Measurements from ENCODE around the gene KANTR.

Gene KANTR

DNA sequence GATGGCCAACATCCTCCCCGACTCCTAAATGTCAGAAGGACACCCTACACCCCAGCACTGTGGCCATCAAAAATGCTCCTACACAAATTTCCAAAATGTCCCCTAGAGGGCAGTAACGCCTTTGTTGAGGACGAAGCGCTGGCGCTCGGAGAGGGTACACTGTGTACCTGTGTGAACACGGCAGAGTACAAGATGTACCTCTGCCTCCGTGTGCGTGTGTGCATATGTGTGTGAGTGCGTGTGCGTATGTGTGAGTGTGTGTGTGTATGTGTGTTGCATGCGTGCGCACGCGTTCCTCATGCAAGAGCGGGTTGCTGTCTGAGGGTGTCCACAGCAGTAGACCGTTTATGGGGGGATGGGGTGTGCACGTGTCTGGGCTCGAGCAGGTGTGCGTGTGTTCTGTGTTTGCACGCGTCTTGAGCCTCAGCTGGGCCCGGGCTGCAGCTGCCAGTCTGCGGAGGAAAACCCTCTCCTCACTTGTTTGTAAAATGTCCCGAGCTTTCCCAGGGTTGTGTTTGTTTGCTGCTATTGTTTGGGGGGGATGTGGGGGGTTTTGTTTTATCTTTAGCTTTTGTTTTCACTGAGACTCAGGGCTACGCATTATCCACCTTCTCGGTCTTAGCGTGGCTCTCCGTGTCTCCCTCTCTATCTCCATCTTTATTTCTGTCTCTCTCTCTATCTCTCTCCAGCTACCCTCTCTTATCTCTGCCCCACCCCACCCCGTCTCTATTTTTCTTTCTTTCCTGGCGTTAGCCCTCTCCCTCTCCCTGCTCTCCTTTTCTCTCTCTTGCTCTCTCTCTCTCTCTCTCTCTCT, 22.1 kb upstream of the KANTR start:
- Histone ChIP-seq H3K4me3 (ENCODE audit: extremely low read depth, insufficient read depth, low read length, poor library complexity, severe bottlenecking) (no peak overlapping the region), H3K36me3 (ENCODE audit: control insufficient read depth, insufficient read depth, low read length) (no peaks in the 10 kb centered on the region), H3K9me3 (ENCODE audit: control insufficient read depth, low read length) (no peaks in the 10 kb centered on the region), H3K27ac (ENCODE audit: low read depth, low read length, severe bottlenecking) (no peak overlapping the region), H3K4me1 (ENCODE audit: control insufficient read depth, insufficient read depth, low read length, poor library complexity, severe bottlenecking) (peaks cover 2% of the 10 kb centered on the region)
- 37 to 45% methylated on average over 2 to 13 of the region's 31 CpGs for whole genome bisulfite sequencing, 2 experiments (ENCODE audit: insufficient coverage in 2 of 2)

- 87 to 97% methylated on average over 3 of the region's 9 CpGs for WGBS, 2 experiments (ENCODE audit: insufficient coverage in 2 of 2)
- H3K4me3 ChIP-seq (ENCODE audit: extremely low read depth, insufficient read depth, low read length, poor library complexity, severe bottlenecking): no peak overlapping the region
- peaks cover 2% of the 10 kb centered on the region for H3K4me1 ChIP-seq (ENCODE audit: control insufficient read depth, insufficient read depth, low read length, poor library complexity, severe bottlenecking)
- H3K9me3 ChIP-seq (ENCODE audit: control insufficient read depth, low read length): no peaks in the 10 kb centered on the region
- no peaks in the 10 kb centered on the region for H3K36me3 ChIP-seq (ENCODE audit: control insufficient read depth, insufficient read depth, low read length)
- no peak overlapping the region for H3K27ac ChIP-seq (ENCODE audit: low read depth, low read length, severe bottlenecking)
These were observed 21.4 kb upstream of the KANTR start for GRCh38 chrX:53072418-53073114.

GRCh38 chrX:53073115-53073586, 20.8 kb upstream of the KANTR start:
- whole genome bisulfite sequencing, 2 experiments (ENCODE audit: insufficient coverage in 2 of 2): 72 to 83% methylated on average over 3 of the region's 6 CpGs
- no peak overlapping the region for H3K27ac ChIP-seq (ENCODE audit: low read depth, low read length, severe bottlenecking)
- no peaks in the 10 kb centered on the region for H3K9me3 ChIP-seq (ENCODE audit: control insufficient read depth, low read length)
- H3K36me3 ChIP-seq (ENCODE audit: control insufficient read depth, insufficient read depth, low read length): no peaks in the 10 kb centered on the region
- H3K4me1 ChIP-seq (ENCODE audit: control insufficient read depth, insufficient read depth, low read length, poor library complexity, severe bottlenecking): peaks cover 2% of the 10 kb centered on the region
- no peak overlapping the region for H3K4me3 ChIP-seq (ENCODE audit: extremely low read depth, insufficient read depth, low read length, poor library complexity, severe bottlenecking)

GRCh38 chrX:53075011-53075410, 18.9 kb upstream of the KANTR start:
- H3K9me3 ChIP-seq (ENCODE audit: control insufficient read depth, low read length): no peaks in the 10 kb centered on the region
- 75 to 91% methylated on average over 6 of the region's 7 CpGs for WGBS, 2 experiments (ENCODE audit: insufficient coverage in 2 of 2)
- no peak overlapping the region for H3K4me3 ChIP-seq (ENCODE audit: extremely low read depth, insufficient read depth, low read length, poor library complexity, severe bottlenecking)
- H3K4me1 ChIP-seq (ENCODE audit: control insufficient read depth, insufficient read depth, low read length, poor library complexity, severe bottlenecking): peaks cover 2% of the 10 kb centered on the region
- no peak overlapping the region for H3K27ac ChIP-seq (ENCODE audit: low read depth, low read length, severe bottlenecking)
- H3K36me3 ChIP-seq (ENCODE audit: control insufficient read depth, insufficient read depth, low read length): no peaks in the 10 kb centered on the region

- Histone ChIP-seq H3K4me3 (ENCODE audit: extremely low read depth, insufficient read depth, low read length, poor library complexity, severe bottlenecking) (no peak overlapping the region), H3K4me1 (ENCODE audit: control insufficient read depth, insufficient read depth, low read length, poor library complexity, severe bottlenecking) (peaks cover 2% of the 10 kb centered on the region), H3K36me3 (ENCODE audit: control insufficient read depth, insufficient read depth, low read length) (no peaks in the 10 kb centered on the region), H3K27ac (ENCODE audit: low read depth, low read length, severe bottlenecking) (no peak overlapping the region), H3K9me3 (ENCODE audit: control insufficient read depth, low read length) (no peaks in the 10 kb centered on the region)
- WGBS, 2 experiments (ENCODE audit: insufficient coverage in 2 of 2): 99% methylated on average over 12 to 21 of the region's 21 CpGs
These were observed 17.3 kb upstream of the KANTR start for GRCh38 chrX:53076671-53077070.

DNA sequence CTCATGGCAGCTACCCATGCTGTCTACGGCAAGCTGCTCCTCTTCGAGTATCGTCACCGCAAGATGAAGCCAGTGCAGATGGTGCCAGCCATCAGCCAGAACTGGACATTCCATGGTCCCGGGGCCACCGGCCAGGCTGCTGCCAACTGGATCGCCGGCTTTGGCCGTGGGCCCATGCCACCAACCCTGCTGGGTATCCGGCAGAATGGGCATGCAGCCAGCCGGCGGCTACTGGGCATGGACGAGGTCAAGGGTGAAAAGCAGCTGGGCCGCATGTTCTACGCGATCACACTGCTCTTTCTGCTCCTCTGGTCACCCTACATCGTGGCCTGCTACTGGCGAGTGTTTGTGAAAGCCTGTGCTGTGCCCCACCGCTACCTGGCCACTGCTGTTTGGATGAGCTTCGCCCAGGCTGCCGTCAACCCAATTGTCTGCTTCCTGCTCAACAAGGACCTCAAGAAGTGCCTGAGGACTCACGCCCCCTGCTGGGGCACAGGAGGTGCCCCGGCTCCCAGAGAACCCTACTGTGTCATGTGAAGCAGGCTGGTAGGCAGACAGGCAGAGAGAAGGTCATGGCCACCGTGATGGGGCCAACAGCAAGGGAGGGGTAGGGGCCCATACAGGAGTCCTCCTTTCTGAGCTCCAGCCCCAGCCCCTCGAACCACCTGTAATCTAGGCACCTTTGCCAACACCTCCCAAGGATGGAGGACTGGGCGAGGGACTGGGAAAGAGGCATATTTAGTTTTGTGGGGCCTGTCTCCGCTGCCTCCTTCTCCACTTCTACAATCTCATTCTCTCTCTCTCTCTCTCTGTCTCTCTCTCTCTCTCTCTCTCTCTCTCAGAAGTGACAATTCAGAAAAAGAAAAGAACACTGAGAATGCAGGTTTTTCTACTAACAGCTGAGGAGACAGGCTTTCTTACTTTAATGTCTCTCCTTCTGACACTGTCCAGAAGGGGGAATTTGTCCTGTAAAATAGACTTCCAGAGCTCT, 16.4 kb upstream of the KANTR start:
- 95 to 100% methylated on average over 3 to 20 of the region's 27 CpGs for WGBS, 2 experiments (ENCODE audit: insufficient coverage in 2 of 2)
- no peaks in the 10 kb centered on the region for H3K36me3 ChIP-seq (ENCODE audit: control insufficient read depth, insufficient read depth, low read length)
- no peak overlapping the region for H3K4me3 ChIP-seq (ENCODE audit: extremely low read depth, insufficient read depth, low read length, poor library complexity, severe bottlenecking)
- no peak overlapping the region for H3K27ac ChIP-seq (ENCODE audit: low read depth, low read length, severe bottlenecking)
- no peaks in the 10 kb centered on the region for H3K9me3 ChIP-seq (ENCODE audit: control insufficient read depth, low read length)
- peaks cover 2% of the 10 kb centered on the region for H3K4me1 ChIP-seq (ENCODE audit: control insufficient read depth, insufficient read depth, low read length, poor library complexity, severe bottlenecking)

DNA sequence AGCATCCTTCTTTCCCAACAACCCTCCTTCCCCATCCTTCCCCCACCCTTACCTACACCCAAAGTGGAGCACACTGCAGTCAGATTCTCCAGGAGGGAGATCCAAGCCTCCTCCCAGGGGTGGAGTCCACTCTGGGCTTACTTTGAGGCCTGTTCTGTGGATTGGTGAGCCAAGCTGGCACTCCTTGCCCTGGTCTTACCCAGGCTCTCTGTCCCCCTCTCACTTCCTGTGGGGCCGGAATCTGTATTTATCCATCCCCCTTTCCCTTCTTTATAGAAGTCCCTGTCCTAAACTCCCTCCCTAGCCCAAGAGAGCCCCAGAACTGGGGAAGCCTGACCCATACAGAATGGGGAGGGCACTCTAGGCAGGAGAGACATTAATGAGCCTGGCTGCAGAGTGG, 15.0 kb upstream of the KANTR start:
- H3K4me1 ChIP-seq (ENCODE audit: control insufficient read depth, insufficient read depth, low read length, poor library complexity, severe bottlenecking): peaks cover 5% of the 10 kb centered on the region
- no peaks in the 10 kb centered on the region for H3K36me3 ChIP-seq (ENCODE audit: control insufficient read depth, insufficient read depth, low read length)
- H3K27ac ChIP-seq (ENCODE audit: low read depth, low read length, severe bottlenecking): no peak overlapping the region
- H3K9me3 ChIP-seq (ENCODE audit: control insufficient read depth, low read length): no peaks in the 10 kb centered on the region
- H3K4me3 ChIP-seq (ENCODE audit: extremely low read depth, insufficient read depth, low read length, poor library complexity, severe bottlenecking): no peak overlapping the region
- no CpG with 5 or more reads among the region's 1 CpG for WGBS, 2 experiments (ENCODE audit: insufficient coverage in 2 of 2)

GRCh38 chrX:53080628-53081580, 13.0 kb upstream of the KANTR start:
- Histone ChIP-seq H3K36me3 (ENCODE audit: control insufficient read depth, insufficient read depth, low read length) (peaks cover 17% of the 10 kb centered on the region), H3K4me3 (ENCODE audit: extremely low read depth, insufficient read depth, low read length, poor library complexity, severe bottlenecking) (peak overlapping the region; percentile 21), H3K4me1 (ENCODE audit: control insufficient read depth, insufficient read depth, low read length, poor library complexity, severe bottlenecking) (peaks cover 5% of the 10 kb centered on the region), H3K27ac (ENCODE audit: low read depth, low read length, severe bottlenecking) (peak overlapping the region; percentile 64), H3K9me3 (ENCODE audit: control insufficient read depth, low read length) (no peaks in the 10 kb centered on the region)
- WGBS, 2 experiments (ENCODE audit: insufficient coverage in 2 of 2): 100% methylated on average over 1 of the region's 17 CpGs; no CpG with 5 or more reads in 1 of the 2 experiments

DNA sequence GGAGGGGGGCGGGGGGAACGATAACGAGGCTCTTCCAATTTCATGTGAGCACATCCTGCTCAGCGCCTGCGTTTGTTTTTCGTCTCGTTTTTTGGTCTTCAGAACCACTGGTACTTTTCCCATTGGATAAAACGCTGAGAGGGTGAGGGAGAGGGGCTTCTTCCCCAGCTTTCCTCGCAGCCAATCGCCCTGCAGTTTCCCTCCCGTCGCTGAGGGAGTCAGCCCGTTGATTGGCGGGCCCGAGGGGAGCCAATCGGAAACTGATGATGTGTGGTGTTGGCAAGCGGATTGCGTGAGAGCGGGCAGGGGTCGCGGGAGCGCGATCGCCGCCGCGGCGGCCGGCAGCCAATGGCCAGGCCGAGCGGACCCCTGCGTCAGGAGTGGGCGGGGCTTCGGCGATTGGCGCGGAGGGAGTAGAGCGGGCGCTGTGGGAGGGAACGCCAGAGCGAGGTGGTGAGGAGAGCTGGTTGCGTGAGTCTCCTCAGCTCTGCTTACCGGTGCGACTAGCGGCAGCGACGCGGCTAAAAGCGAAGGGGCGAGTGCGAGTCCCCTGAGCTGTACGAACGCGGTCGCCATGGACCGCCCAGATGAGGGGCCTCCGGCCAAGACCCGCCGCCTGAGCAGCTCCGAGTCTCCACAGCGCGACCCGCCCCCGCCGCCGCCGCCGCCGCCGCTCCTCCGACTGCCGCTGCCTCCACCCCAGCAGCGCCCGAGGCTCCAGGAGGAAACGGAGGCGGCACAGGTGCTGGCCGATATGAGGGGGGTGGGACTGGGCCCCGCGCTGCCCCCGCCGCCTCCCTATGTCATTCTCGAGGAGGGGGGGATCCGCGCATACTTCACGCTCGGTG, 11.8 kb upstream of the KANTR start, which contains the start of gene TSPYL2:
Gene TSPYL2 (plus strand): TSS at position 443 of the 848 bp plus-strand sequence. CDS start 132 bp downstream, at position 575.
- Histone ChIP-seq H3K4me1 (ENCODE audit: control insufficient read depth, insufficient read depth, low read length, poor library complexity, severe bottlenecking) (peaks cover 5% of the 10 kb centered on the region), H3K4me3 (ENCODE audit: extremely low read depth, insufficient read depth, low read length, poor library complexity, severe bottlenecking) (peak within 1 kb of the TSS; percentile 64), H3K9me3 (ENCODE audit: control insufficient read depth, low read length) (no peaks in the 10 kb centered on the region), H3K36me3 (ENCODE audit: control insufficient read depth, insufficient read depth, low read length) (peaks cover 20% of the 10 kb centered on the region), H3K27ac (ENCODE audit: low read depth, low read length, severe bottlenecking) (peak within 1 kb of the TSS; percentile 87)
- 0 to 8% methylated on average over 5 to 11 of the region's 86 CpGs for WGBS, 2 experiments (ENCODE audit: insufficient coverage in 2 of 2)
